ENCODE data around the gene PGGHG. TPM values are rescaled to one million over a fixed set of nuclear protein-coding genes. Genes with fewer than 3 reads are reported as not detected.

PGGHG gene
- total RNA-seq, 1 donor from 2014 or later: 25.1 TPM

GRCh38 chr11:250274-250673, 38.7 kb upstream of the PGGHG start:
- H3K36me3 Mint-ChIP-seq (ENCODE audit: low read depth): peaks cover 19% of the 10 kb centered on the region
- H3K4me3 Mint-ChIP-seq: no peak overlapping the region
- no peaks in the 10 kb centered on the region for H3K9me3 Mint-ChIP-seq
- H3K4me1 Mint-ChIP-seq: peaks cover 4% of the 10 kb centered on the region
- H3K27ac Mint-ChIP-seq (ENCODE audit: unreplicated experiment): no peak overlapping the region
- DNase-seq (ENCODE audit: low read depth, low spot score): no peak
- H3K27me3 Mint-ChIP-seq (ENCODE audit: low read depth): no peaks in the 10 kb centered on the region
- TF ChIP-seq CTCF (conservative IDR thresholded peaks at IDR 0.05): no peak

- Mint-ChIP-seq H3K9me3 (no peaks in the 10 kb centered on the region), H3K4me3 (no peak overlapping the region), H3K36me3 (ENCODE audit: low read depth) (peaks cover 21% of the 10 kb centered on the region), H3K4me1 (peaks cover 4% of the 10 kb centered on the region), H3K27ac (ENCODE audit: unreplicated experiment) (no peak overlapping the region), H3K27me3 (ENCODE audit: low read depth) (peaks cover 2% of the 10 kb centered on the region)
- DNase-seq (ENCODE audit: low read depth, low spot score): peak; percentile 57
- TF ChIP-seq CTCF (conservative IDR thresholded peaks at IDR 0.05): peak; percentile 74
Measured at GRCh38 chr11:250740-251299, 38.1 kb upstream of the PGGHG start.

GRCh38 chr11:251550-251949, 37.4 kb upstream of the PGGHG start:
- H3K9me3 Mint-ChIP-seq: no peaks in the 10 kb centered on the region
- no peak for TF ChIP-seq CTCF (conservative IDR thresholded peaks at IDR 0.05)
- H3K4me3 Mint-ChIP-seq: no peak overlapping the region
- no peak overlapping the region for H3K27ac Mint-ChIP-seq (ENCODE audit: unreplicated experiment)
- H3K27me3 Mint-ChIP-seq (ENCODE audit: low read depth): peaks cover 2% of the 10 kb centered on the region
- peaks cover 4% of the 10 kb centered on the region for H3K4me1 Mint-ChIP-seq
- peaks cover 20% of the 10 kb centered on the region for H3K36me3 Mint-ChIP-seq (ENCODE audit: low read depth)
- no peak for DNase-seq (ENCODE audit: low read depth, low spot score)

GRCh38 chr11:252666-253065, 36.3 kb upstream of the PGGHG start:
- no peaks in the 10 kb centered on the region for H3K9me3 Mint-ChIP-seq
- DNase-seq (ENCODE audit: low read depth, low spot score): no peak
- no peak overlapping the region for H3K4me3 Mint-ChIP-seq
- H3K4me1 Mint-ChIP-seq: peaks cover 4% of the 10 kb centered on the region
- peaks cover 17% of the 10 kb centered on the region for H3K36me3 Mint-ChIP-seq (ENCODE audit: low read depth)
- peaks cover 2% of the 10 kb centered on the region for H3K27me3 Mint-ChIP-seq (ENCODE audit: low read depth)
- H3K27ac Mint-ChIP-seq (ENCODE audit: unreplicated experiment): no peak overlapping the region
- TF ChIP-seq CTCF (conservative IDR thresholded peaks at IDR 0.05): no peak

GRCh38 chr11:253160-253885, 35.6 kb upstream of the PGGHG start:
- peaks cover 4% of the 10 kb centered on the region for H3K4me1 Mint-ChIP-seq
- H3K36me3 Mint-ChIP-seq (ENCODE audit: low read depth): peaks cover 13% of the 10 kb centered on the region
- TF ChIP-seq CTCF (conservative IDR thresholded peaks at IDR 0.05): no peak
- H3K27ac Mint-ChIP-seq (ENCODE audit: unreplicated experiment): no peak overlapping the region
- no peak for DNase-seq (ENCODE audit: low read depth, low spot score)
- peaks cover 2% of the 10 kb centered on the region for H3K27me3 Mint-ChIP-seq (ENCODE audit: low read depth)
- no peaks in the 10 kb centered on the region for H3K9me3 Mint-ChIP-seq
- H3K4me3 Mint-ChIP-seq: no peak overlapping the region
